ENCODE measurements around the gene DNAJC11.

DNA sequence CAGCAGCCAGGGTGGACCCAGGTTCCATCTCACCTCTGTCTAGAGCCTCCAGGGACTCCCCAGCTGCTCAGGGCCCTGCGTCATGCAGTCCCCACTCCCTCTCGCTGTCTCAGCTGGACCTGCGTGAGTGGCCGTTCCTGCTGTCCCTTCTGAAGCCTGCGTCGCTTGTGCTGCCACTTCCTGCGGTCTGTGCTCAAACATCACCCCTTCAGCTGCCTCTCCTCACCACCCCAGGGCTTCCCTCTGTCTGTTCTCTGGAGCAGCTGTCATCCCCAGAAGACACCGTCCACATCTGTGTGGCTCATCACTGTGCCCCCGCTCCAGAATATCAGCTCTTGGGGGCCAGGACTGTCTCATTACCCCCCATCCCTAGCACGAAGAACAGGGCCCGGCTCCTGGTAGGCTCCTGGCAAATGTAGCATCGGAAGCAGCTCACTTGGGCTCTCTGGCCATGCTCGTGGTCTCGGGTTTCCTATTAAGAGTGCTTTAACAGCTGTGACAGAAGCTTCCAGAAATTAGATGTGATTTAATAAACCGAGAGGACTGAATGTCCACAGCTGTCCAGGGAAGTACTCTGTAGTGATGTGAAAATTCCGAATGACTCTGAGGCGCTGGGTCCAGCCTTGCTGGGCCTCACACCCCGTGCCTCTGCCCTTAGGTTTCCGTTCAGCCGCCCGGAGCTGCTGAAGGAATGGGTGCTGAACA is 73.6 kb downstream of the DNAJC11 start:
- TF ChIP-seq, protein P1, sequence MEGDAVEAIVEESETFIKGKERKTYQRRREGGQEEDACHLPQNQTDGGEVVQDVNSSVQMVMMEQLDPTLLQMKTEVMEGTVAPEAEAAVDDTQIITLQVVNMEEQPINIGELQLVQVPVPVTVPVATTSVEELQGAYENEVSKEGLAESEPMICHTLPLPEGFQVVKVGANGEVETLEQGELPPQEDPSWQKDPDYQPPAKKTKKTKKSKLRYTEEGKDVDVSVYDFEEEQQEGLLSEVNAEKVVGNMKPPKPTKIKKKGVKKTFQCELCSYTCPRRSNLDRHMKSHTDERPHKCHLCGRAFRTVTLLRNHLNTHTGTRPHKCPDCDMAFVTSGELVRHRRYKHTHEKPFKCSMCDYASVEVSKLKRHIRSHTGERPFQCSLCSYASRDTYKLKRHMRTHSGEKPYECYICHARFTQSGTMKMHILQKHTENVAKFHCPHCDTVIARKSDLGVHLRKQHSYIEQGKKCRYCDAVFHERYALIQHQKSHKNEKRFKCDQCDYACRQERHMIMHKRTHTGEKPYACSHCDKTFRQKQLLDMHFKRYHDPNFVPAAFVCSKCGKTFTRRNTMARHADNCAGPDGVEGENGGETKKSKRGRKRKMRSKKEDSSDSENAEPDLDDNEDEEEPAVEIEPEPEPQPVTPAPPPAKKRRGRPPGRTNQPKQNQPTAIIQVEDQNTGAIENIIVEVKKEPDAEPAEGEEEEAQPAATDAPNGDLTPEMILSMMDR (IDR thresholded peaks at IDR 0.05): no peak
- no peak for TF ChIP-seq EZH2phosphoT487 (IDR thresholded peaks at IDR 0.05; ENCODE audit: borderline replicate concordance, low read depth)

Measured in SK-N-SH (cell line).